Chondrocyte (in vitro differentiated cells): Measurements from ENCODE around the gene PROK1. TPM values are rescaled to one million over a fixed set of nuclear protein-coding genes. Genes with fewer than 3 reads are reported as not detected.
"Not testable (repeated sequence)": the region's sequence is repeated elsewhere in the genome, so short reads cannot be mapped to it uniquely, and the experiment has no call there.

ENCODE experiments used
- DNase-seq: peaks from one replicate; pipeline ENCODE4 v3.0.0; 2021; ENCODE audit warnings: mixed read lengths, low spot score
- H3K27ac Mint-ChIP-seq: one replicate; pipeline ENCODE4 v1.8.0; 2021; ENCODE audit warnings: mild to moderate bottlenecking, moderate library complexity, mixed read lengths; ENCODE audit not compliant: unreplicated experiment
- H3K27me3 Mint-ChIP-seq: 2 replicates; pipeline ENCODE4 v1.8.0; 2021; ENCODE audit warnings: low read depth, mixed read lengths
- H3K36me3 Mint-ChIP-seq: 2 replicates; pipeline ENCODE4 v1.8.0; 2021; ENCODE audit warnings: low read depth, mixed read lengths
- H3K4me1 Mint-ChIP-seq: 2 replicates; pipeline ENCODE4 v1.8.0; 2021; ENCODE audit warnings: low read depth, mild to moderate bottlenecking, mixed read lengths
- H3K4me3 Mint-ChIP-seq: one replicate; pipeline ENCODE4 v1.8.0; 2021; ENCODE audit warnings: mild to moderate bottlenecking, moderate library complexity, mixed read lengths; ENCODE audit not compliant: unreplicated experiment
- H3K9me3 Mint-ChIP-seq: 2 replicates; pipeline ENCODE4 v1.8.0; 2021; ENCODE audit warnings: low read depth, mixed read lengths
- total RNA-seq: library from RNA; stranded (reverse); gene quantifications from 3 replicates; pipeline ENCODE4 v1.2.1, GENCODE V29; 2021
- TF ChIP-seq, protein P1 (sequence below): fragments of 200-600 bp; sonication (generic); IDR thresholded peaks from 2 replicates; pipeline ENCODE4 v1.5.0; 2021; ENCODE audit warnings: antibody characterized with exemption, mild to moderate bottlenecking, moderate library complexity

The PROK1 gene
- total RNA-seq, 1 donor from 2014 or later = not detected

DNA sequence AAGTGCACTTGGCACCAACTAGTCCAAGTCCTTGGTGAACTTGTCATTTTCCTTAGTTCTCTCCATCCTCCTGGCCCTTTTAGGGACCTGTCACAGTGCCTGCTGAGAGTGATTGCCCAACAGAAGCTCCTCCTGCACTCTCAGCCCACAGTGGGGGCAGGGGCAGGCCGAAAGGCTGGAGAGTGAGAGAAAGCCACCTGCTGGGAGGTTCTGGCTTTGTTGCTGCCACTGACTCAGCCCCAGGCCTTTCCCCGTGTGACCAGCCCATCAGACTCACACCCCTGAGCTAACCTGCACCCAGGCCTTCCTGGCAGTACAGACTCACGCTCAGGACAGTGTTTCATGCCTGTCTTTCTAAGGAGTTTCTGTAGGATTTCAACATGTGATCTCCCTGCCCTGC lies 17.1 kb upstream of the PROK1 start:
- H3K9me3 Mint-ChIP-seq = no peaks in the 10 kb centered on the region
- no peak overlapping the region for H3K4me3 Mint-ChIP-seq
- TF ChIP-seq, protein P1, sequence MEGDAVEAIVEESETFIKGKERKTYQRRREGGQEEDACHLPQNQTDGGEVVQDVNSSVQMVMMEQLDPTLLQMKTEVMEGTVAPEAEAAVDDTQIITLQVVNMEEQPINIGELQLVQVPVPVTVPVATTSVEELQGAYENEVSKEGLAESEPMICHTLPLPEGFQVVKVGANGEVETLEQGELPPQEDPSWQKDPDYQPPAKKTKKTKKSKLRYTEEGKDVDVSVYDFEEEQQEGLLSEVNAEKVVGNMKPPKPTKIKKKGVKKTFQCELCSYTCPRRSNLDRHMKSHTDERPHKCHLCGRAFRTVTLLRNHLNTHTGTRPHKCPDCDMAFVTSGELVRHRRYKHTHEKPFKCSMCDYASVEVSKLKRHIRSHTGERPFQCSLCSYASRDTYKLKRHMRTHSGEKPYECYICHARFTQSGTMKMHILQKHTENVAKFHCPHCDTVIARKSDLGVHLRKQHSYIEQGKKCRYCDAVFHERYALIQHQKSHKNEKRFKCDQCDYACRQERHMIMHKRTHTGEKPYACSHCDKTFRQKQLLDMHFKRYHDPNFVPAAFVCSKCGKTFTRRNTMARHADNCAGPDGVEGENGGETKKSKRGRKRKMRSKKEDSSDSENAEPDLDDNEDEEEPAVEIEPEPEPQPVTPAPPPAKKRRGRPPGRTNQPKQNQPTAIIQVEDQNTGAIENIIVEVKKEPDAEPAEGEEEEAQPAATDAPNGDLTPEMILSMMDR = peak; percentile 22
- no peak overlapping the region for H3K27ac Mint-ChIP-seq
- no peak for DNase-seq
- H3K36me3 Mint-ChIP-seq = peaks cover 1% of the 10 kb centered on the region
- H3K27me3 Mint-ChIP-seq = peaks cover 21% of the 10 kb centered on the region
- H3K4me1 Mint-ChIP-seq = peaks cover 5% of the 10 kb centered on the region

DNA sequence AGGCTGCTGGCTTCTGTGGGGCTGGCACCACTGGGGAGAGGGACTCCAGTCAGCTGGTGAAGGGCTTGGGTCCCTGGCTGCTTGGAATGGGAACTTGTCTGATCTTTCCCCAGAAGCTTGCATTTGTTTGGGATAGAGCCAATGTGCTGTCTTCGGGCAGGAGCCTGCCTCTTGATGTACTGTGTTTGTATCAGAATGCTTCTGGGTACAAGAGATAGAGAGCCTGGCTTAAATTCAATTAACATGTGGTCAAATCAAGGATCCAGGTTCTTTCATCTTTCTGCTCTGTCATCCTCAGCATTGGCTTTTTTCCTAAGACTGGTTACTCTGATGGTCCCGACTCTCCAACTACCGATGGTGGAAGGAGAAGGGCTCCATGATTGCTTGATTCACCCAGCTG lies 16.0 kb upstream of the PROK1 start:
- Mint-ChIP-seq H3K27me3 (peaks cover 20% of the 10 kb centered on the region), H3K36me3 (peaks cover 1% of the 10 kb centered on the region)

DNA sequence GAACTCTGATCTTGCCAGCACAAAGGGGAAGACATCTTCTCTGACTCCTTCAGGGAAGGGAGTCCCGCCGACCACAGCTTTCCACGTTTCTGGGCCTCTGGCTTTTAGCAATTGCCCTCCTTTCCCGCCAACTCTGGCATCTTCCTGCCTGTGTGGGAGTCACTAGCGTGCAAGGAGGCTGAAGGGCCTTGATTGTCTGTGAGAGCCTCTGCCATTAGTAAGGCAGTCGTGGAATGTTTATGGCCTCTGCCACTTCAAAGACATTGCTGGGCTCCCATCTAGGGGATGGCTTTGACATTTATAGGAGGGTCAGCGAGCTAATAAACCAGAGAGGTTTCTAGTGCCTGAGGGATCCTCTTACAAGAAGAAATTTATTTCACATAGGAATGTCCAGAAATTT lies 14.3 kb upstream of the PROK1 start:
- TF ChIP-seq, protein P1 = no peak
- H3K4me1 Mint-ChIP-seq = peaks cover 5% of the 10 kb centered on the region
- H3K27me3 Mint-ChIP-seq = peaks cover 4% of the 10 kb centered on the region
- no peaks in the 10 kb centered on the region for H3K9me3 Mint-ChIP-seq
- H3K36me3 Mint-ChIP-seq = no peaks in the 10 kb centered on the region
- no peak overlapping the region for H3K4me3 Mint-ChIP-seq
- H3K27ac Mint-ChIP-seq = no peak overlapping the region
- no peak for DNase-seq

More for the DNA sequence above, 16.0 kb upstream of the PROK1 start:
- Mint-ChIP-seq H3K4me3 (no peak overlapping the region), H3K9me3 (no peaks in the 10 kb centered on the region), H3K27ac (no peak overlapping the region), H3K4me1 (peaks cover 5% of the 10 kb centered on the region)
- no peak for DNase-seq
- TF ChIP-seq, protein P1 = no peak

DNA sequence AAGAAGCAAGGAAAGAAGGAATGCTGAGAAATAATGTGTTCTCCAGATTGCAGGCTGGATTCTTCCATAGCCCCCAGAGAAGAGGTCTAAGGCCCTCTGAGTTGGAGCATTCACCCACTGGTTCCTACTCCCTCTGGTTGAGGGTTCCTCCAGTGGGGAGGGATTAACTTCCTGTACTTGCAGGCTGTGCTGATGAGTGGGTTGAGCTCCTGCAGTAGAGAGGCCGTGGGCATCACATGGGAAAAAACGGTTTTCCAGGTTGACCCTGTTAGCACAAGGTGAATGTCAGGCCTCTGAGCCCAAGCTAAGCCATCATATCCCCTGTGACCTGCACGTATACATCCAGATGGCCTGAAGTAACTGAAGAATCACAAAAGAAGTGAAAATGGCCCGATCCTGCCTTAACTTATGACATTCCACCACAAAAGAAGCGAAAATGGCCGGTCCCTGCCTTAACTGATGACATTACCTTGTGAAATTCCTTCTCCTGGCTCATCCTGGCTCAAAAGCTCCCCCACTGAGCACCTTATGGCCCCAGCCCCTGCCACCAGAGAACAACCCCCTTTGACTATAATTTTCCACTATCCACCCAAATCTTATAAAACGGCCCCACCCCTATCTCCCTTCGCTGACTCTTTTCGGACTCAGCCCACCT lies 13.2 kb upstream of the PROK1 start:
- H3K27me3 Mint-ChIP-seq, H3K4me3 Mint-ChIP-seq, H3K9me3 Mint-ChIP-seq, DNase-seq, H3K27ac Mint-ChIP-seq, H3K4me1 Mint-ChIP-seq, H3K36me3 Mint-ChIP-seq: not testable (repeated sequence)

DNA sequence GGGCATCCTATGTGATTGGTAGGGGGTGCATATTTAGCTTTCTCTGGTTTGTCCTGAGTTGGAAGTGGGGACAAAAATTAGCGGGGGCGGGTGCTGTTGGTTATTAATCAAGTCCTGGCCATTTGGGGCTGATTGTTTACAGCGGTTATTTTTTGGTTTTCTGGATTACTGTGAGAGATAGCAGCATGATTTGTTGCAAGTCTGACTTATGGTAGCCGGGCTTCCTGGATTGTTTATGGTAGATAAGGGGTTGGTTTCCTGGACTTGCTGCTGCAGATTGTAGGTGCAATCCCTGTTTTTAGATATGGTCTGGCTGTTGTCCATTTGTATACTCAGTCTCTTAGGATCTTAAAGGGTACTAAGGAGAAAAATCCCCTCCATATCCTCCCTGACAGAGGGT lies 12.1 kb upstream of the PROK1 start:
- no peak overlapping the region for H3K4me3 Mint-ChIP-seq
- H3K4me1 Mint-ChIP-seq = peaks cover 1% of the 10 kb centered on the region
- no peaks in the 10 kb centered on the region for H3K9me3 Mint-ChIP-seq
- TF ChIP-seq, protein P1 = no peak
- H3K27me3 Mint-ChIP-seq = peaks cover 8% of the 10 kb centered on the region
- H3K36me3 Mint-ChIP-seq = no peaks in the 10 kb centered on the region
- DNase-seq = no peak
- no peak overlapping the region for H3K27ac Mint-ChIP-seq

DNA sequence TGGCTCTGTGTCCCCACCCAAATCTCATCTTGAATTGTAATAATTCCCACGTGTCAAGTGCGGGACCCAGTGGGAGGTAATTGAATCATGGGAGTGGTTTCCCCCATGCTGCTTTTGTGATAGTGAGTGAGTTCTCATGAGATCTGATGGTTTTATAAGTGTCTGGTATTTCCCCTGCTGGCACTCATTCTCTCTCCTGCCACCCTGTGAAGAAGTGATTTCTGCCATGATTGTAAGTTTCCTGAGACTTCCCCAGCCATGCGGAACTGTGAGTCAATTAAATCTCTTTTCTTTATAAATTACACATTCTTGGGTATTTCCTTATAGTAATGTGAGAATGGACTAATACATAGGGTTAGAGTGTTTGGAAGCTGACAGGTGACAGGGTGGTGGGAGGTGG lies 11.1 kb upstream of the PROK1 start:
- peaks cover 12% of the 10 kb centered on the region for H3K27me3 Mint-ChIP-seq
- H3K27ac Mint-ChIP-seq, H3K9me3 Mint-ChIP-seq, DNase-seq, H3K4me1 Mint-ChIP-seq, H3K36me3 Mint-ChIP-seq, H3K4me3 Mint-ChIP-seq: not testable (repeated sequence)
